ENCODE data around the gene COLEC12. TPM values are rescaled to one million over a fixed set of nuclear protein-coding genes. Genes with fewer than 3 reads are reported as not detected.

The COLEC12 gene
- total RNA-seq, 1 experiment from 2014 or later: 8.9 TPM

DNA sequence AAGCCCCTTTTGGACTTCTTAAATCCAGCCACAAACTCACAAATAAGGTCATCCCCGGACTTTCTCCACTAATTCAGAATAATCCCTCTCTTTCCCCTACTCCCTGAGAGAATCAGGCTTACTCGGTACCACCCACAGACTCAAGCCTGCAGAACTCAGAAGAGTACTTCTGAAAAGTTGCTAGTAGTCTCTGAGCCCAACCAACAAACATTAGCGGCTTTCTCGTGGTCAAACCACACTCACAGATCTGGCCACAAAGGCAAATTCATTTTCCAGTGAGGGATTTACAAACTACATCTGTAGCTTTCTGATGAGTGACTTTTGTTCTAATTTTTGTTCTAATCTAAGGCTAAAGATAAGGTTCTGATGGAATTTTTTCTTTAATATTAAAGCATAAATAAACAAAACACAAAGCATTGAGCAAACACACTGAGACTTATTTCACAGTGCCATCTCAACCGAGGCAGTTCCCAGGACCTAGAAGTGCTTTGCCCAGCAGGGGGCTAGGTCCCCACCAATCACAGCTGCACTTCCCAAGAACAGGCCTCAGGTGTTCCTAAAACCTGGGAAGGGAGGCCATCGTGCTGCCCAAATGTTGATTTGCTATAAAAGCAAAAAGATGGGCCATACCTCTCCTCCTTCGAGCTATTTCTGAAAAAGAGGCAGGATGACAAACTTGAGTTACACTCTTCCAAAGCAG lies 110.7 kb downstream of the COLEC12 start:
- H3K27me3 ChIP-seq (ENCODE audit: control insufficient read depth, insufficient read depth, low read length): no peaks in the 10 kb centered on the region
- no peaks in the 10 kb centered on the region for H3K36me3 ChIP-seq (replicated peaks; ENCODE audit: control insufficient read depth, insufficient read depth, low read length)
- peak; percentile 17 for DNase-seq
- H3K4me3 ChIP-seq (ENCODE audit: insufficient read depth, low read depth, low read length): no peak overlapping the region

DNA sequence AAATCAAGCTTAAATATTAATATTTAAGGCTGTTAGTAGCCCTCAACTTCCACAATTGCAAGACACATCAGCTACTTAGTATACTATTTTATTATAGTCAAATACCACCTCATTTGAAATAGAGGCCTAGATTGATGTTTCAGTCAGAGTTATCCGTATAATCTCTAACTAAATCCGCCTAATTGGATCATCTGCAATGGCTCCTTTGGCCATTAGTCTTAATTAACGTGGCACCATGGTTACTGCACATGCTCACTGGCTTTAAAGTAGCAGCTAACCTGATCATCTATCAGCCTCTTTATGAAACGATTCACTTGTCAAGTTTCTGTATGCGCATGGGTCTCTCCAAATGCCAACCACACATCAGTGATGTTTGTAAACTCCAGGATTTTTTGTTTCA lies 112.3 kb downstream of the COLEC12 start:
- no peaks in the 10 kb centered on the region for H3K27me3 ChIP-seq (ENCODE audit: control insufficient read depth, insufficient read depth, low read length)
- no peak for DNase-seq
- no peak overlapping the region for H3K4me3 ChIP-seq (ENCODE audit: insufficient read depth, low read depth, low read length)
- H3K36me3 ChIP-seq (replicated peaks; ENCODE audit: control insufficient read depth, insufficient read depth, low read length): no peaks in the 10 kb centered on the region

DNA sequence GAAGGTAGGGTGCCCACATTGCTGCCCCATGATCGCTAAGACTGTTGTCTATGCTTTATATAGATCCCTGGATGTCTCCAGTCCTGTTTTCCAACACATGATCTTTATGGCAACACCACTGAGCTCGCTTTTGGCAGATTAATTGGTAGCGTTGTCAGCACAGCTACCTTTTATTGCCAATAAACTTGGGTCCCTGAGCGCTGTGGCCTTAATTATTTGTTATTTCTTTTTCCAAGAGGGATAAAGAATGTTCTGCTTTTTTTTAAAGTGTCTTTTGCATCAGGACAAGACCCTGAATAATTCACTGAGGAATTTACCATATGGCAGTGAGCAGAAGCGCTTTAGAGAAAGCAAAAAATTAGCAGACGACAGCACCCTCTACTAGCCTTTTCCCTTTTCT lies 113.5 kb downstream of the COLEC12 start:
- Histone ChIP-seq H3K36me3 (replicated peaks; ENCODE audit: control insufficient read depth, insufficient read depth, low read length) (no peaks in the 10 kb centered on the region), H3K27me3 (ENCODE audit: control insufficient read depth, insufficient read depth, low read length) (no peaks in the 10 kb centered on the region), H3K4me3 (ENCODE audit: insufficient read depth, low read depth, low read length) (no peak overlapping the region)
- no peak for DNase-seq

DNA sequence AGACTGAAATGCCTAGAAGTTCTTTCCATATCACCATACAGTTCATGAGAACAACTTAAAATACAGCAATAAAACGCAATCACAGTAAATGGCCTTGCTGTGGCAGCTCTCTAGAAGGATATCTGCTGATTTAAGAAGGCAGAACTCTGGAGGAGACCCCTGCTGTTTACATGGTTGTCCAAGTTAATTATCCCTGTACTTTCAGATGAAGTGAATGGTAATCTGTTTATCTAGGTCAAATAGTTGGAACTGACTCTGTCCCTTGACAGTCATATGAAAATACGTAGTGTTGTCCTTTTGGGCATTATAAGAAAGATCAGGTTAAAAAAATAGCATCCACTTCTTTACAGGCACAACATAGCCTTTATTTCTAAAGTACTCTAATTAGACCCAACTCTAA lies 115.6 kb downstream of the COLEC12 start:
- H3K36me3 ChIP-seq (replicated peaks; ENCODE audit: control insufficient read depth, insufficient read depth, low read length): no peaks in the 10 kb centered on the region
- DNase-seq: no peak

DNA sequence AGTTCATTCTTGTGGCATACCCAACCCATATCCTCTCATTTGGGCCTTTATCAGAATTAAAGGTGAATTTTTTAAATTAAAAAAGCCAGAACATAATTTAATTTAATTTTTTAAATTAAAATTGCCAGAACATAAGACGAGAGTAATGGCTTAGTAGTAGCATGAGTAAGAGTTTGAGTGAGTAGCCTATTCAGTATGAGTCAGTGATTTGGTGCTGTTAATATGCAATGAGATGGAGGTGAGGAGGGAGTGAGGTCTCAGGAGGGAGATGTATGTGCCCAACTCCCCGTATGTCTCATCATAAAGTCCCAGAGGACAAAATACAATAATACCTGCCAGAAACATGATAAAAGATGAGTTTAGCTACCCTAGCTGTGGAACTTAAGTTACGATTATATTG lies 117.4 kb downstream of the COLEC12 start:
- H3K4me3 ChIP-seq (ENCODE audit: insufficient read depth, low read depth, low read length): no peak overlapping the region
- no peaks in the 10 kb centered on the region for H3K36me3 ChIP-seq (replicated peaks; ENCODE audit: control insufficient read depth, insufficient read depth, low read length)
- no peak for DNase-seq
- no peaks in the 10 kb centered on the region for H3K27me3 ChIP-seq (ENCODE audit: control insufficient read depth, insufficient read depth, low read length)

More for the DNA sequence above, 115.6 kb downstream of the COLEC12 start:
- Histone ChIP-seq H3K27me3 (ENCODE audit: control insufficient read depth, insufficient read depth, low read length) (no peaks in the 10 kb centered on the region), H3K4me3 (ENCODE audit: insufficient read depth, low read depth, low read length) (no peak overlapping the region)

DNA sequence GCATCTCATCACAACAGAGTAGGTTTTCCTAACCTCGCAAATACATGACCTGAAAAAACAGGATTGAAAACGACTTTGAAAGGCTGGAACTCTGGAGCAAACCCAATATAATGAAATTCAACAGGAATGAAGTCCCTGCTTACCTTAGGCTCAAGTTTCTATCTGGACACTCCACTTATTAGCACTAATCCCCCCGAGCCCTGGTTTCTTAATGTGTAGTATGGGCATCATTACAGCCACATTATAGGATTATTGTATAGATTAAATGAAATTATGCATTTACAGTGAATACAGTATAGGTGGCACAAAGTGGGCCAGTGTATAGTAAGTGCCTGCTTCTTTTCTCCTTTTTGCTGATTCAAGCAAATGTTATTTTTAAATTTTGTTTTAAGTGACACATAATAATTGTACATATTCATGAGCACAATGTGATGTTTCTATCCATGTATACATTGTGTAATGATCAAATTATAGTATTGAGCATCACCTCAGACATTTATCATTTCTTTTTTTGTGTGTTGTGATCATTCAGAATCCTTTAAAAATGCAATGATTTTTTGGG lies 118.0 kb downstream of the COLEC12 start:
- no peak for DNase-seq
- H3K36me3 ChIP-seq (replicated peaks; ENCODE audit: control insufficient read depth, insufficient read depth, low read length): no peaks in the 10 kb centered on the region
- H3K27me3 ChIP-seq (ENCODE audit: control insufficient read depth, insufficient read depth, low read length): no peaks in the 10 kb centered on the region
- no peak overlapping the region for H3K4me3 ChIP-seq (ENCODE audit: insufficient read depth, low read depth, low read length)

DNA sequence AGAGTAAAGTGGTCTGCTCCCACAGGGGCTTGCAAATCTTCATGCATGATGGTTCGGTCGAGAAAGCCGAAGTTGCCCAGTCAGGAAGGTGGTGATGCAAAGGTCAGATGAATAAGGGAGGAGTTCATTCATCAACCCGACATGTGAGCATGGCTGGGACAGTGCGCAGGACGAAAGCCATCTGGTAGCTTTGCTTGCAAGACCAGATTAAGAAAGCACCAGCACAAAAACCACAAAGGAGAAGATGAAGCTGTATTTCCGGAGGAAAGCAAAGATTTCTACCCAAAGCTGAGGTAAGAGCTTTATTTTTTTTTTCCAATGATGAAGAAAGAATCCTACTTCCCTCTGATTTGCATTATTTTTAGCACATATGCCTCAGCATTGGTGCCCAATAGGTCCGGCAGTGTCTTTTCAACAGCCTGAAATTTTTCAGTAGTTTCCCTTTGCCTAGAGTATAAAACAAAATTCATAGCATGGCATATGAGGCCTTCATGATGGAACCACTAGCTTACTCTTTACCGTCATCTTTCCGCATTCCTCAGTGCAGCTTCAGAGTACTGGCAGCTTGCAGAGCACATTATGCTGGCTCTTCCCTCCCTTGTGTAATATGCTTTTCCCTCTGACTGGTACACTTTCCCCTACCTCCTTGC lies 120.7 kb downstream of the COLEC12 start:
- DNase-seq: no peak

DNA sequence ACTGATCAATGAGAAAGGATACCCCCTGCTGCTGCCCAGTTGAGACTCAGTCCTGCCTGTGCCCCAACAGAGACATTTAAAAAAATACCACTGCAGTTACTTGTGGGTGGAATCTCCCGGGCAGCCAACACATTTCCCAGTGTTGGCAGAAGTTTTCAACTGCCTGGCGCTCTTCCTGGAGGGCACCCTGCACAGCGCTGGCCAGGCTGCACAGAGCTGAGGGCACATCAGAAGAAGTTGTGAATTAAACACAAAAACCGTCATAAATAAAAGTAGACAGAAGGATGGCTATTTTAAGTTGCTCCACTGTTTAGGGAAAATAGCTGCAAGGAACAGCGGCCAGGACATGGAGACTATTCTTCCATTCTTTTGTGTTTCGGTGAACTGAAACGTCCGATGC lies 122.4 kb downstream of the COLEC12 start:
- Histone ChIP-seq H3K4me3 (ENCODE audit: insufficient read depth, low read depth, low read length) (no peak overlapping the region), H3K27me3 (ENCODE audit: control insufficient read depth, insufficient read depth, low read length) (no peaks in the 10 kb centered on the region), H3K36me3 (replicated peaks; ENCODE audit: control insufficient read depth, insufficient read depth, low read length) (no peaks in the 10 kb centered on the region)
- no peak for DNase-seq

More for the DNA sequence above, 120.7 kb downstream of the COLEC12 start:
- Histone ChIP-seq H3K4me3 (ENCODE audit: insufficient read depth, low read depth, low read length) (no peak overlapping the region), H3K36me3 (replicated peaks; ENCODE audit: control insufficient read depth, insufficient read depth, low read length) (no peaks in the 10 kb centered on the region), H3K27me3 (ENCODE audit: control insufficient read depth, insufficient read depth, low read length) (no peaks in the 10 kb centered on the region)

DNA sequence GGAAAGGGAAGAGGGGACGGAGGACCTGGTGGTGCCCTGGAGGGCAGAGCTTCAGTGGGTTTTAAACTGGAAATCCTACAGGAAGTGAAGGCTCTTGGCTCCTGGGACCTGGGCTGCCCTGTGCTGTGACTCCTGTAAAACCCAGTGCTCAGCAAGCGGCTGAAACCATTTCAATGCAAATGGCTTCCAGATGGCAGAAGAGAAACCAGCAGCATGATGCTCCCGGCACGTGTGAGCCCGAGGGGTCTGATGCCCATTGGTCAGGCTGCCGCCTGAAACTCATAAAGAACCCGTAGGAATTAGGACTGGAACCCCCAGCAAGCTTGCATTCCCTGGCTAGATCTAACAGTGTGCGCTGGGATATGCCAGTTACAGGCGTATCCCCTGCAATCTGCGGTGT lies 123.4 kb downstream of the COLEC12 start:
- H3K27me3 ChIP-seq (ENCODE audit: control insufficient read depth, insufficient read depth, low read length): no peaks in the 10 kb centered on the region
- no peaks in the 10 kb centered on the region for H3K36me3 ChIP-seq (replicated peaks; ENCODE audit: control insufficient read depth, insufficient read depth, low read length)
- no peak overlapping the region for H3K4me3 ChIP-seq (ENCODE audit: insufficient read depth, low read depth, low read length)
- DNase-seq: peak; percentile 46

DNA sequence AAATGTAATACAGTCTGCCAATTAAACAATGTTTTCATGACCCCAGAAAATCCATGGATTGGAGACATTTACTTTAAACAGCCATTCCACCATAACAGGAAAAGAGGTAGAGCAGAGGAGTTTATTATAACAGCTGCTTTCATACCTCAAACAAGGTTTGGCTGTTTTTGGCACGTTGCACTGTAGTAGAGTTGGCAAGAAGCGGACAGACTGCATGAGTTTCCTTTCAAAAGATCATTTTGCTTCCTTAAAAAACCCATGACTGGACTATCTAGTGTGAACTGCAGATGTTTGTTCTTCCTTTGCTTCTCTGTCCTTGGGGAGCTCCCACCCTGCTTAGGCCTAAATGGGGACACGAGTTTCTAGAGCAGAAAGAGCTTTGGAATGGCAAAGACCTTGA lies 124.2 kb downstream of the COLEC12 start:
- Histone ChIP-seq H3K4me3 (ENCODE audit: insufficient read depth, low read depth, low read length) (no peak overlapping the region), H3K36me3 (replicated peaks; ENCODE audit: control insufficient read depth, insufficient read depth, low read length) (no peaks in the 10 kb centered on the region), H3K27me3 (ENCODE audit: control insufficient read depth, insufficient read depth, low read length) (no peaks in the 10 kb centered on the region)
- DNase-seq: no peak

DNA sequence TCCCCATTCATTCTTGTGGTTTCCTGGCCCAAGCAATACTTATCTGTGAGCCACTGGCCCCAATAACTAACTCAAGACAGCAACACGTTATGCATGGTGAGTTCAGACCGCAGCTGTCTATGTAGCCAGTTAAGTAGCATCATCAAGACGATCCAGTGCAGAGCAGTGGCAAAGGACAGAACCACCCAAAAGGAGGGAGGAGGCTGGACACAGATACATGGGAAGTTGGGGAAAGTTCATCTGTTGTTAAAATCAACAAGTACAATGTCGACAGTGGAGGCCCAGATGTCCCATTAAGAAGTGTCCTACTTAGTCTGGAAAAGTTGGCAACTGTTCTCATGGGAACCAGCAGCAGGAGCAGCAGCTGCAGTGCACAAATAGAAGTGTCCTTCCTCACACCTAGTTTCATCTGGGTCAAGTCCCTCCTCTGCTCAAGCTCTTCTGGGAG lies 125.8 kb downstream of the COLEC12 start:
- DNase-seq: no peak
- Histone ChIP-seq H3K27me3 (ENCODE audit: control insufficient read depth, insufficient read depth, low read length) (no peaks in the 10 kb centered on the region), H3K4me3 (ENCODE audit: insufficient read depth, low read depth, low read length) (no peak overlapping the region), H3K36me3 (replicated peaks; ENCODE audit: control insufficient read depth, insufficient read depth, low read length) (no peaks in the 10 kb centered on the region)

DNA sequence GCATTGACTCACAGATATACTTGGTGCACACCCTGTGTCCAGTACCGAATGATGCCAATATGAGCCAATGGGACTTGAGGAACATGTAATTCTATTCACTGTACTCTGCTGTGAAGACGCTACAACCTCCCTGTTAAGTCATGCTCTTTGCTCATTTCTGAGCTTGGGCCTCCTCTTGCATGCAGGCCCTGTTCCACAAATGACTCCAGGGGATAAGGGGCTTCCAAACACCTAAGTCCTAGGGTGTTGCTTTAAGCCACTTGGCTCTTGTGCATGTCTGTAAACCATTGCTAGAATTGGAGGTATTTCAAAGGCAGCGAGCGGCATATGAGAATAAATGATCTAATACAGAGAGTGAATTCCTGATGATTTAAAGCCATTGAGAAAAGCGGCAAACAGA lies 126.7 kb downstream of the COLEC12 start:
- H3K4me3 ChIP-seq (ENCODE audit: insufficient read depth, low read depth, low read length): no peak overlapping the region
- H3K27me3 ChIP-seq (ENCODE audit: control insufficient read depth, insufficient read depth, low read length): no peaks in the 10 kb centered on the region
- H3K36me3 ChIP-seq (replicated peaks; ENCODE audit: control insufficient read depth, insufficient read depth, low read length): no peaks in the 10 kb centered on the region
- DNase-seq: no peak

DNA sequence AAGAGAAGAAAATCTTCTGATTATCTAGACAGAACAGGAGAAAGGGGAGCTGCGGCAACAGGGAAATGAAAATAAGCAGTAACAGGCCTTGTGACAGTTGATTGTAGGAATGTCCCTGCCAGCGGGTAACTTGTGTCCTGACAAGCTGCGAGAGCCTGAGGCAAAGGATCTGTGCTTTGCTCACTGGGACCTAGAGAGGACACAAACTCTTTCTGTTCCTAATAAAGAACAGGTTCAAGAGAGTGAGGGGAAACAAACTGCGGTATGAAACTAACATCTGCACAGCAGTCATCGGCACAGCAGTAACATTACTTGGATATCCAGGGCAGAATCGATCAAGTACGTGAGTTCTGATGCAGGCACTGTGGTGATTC lies 128.9 kb downstream of the COLEC12 start:
- no peak overlapping the region for H3K4me3 ChIP-seq (ENCODE audit: insufficient read depth, low read depth, low read length)
- no peak for DNase-seq
- H3K36me3 ChIP-seq (replicated peaks; ENCODE audit: control insufficient read depth, insufficient read depth, low read length): no peaks in the 10 kb centered on the region
- H3K27me3 ChIP-seq (ENCODE audit: control insufficient read depth, insufficient read depth, low read length): no peaks in the 10 kb centered on the region

DNA sequence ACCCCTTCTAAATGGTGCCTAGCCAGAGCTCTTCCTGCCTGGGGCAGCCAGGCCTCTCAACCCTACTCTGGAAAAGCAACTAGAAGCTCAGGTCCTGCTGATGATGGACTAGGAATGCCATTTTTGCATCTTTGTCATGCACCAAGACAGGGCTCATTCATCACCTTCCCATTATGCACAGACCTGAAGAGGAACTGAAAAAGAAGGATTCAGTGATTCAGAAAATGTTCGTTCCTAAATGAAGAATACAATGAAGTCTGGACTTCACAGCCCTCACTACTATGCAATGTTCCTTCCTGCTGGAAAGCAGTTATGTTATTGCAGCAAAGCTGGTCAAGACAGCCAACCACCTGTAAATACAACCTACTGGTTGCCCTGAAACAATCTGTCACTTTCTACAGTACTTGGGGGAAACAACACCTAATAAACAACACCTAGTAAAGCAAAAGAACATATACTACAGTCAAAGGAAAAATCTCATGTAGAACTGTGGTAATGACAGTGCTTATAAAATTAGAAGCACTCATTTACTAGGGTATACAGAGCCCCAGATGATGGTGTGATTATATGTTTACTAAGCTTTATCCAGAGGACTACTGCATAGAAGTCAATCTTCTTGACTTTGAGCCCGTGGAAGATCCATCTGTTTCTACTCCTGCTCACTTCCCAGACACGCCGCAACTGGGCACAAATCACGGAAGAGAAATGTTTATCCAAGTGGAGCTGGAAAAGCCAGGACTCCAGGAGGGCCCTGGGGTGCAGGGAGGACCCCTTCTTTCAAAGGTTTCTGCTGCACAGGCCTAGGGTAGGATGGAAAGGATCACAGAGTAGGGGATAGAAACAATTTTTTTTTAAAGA lies 129.5 kb downstream of the COLEC12 start:
- no peaks in the 10 kb centered on the region for H3K27me3 ChIP-seq (ENCODE audit: control insufficient read depth, insufficient read depth, low read length)
- H3K4me3 ChIP-seq (ENCODE audit: insufficient read depth, low read depth, low read length): no peak overlapping the region
- no peaks in the 10 kb centered on the region for H3K36me3 ChIP-seq (replicated peaks; ENCODE audit: control insufficient read depth, insufficient read depth, low read length)
- no peak for DNase-seq
